Peyer's patch (tissue), 4 donors: ENCODE data around the gene SCN3A. TPM values are rescaled to one million over a fixed set of nuclear protein-coding genes. Genes with fewer than 3 reads are reported as not detected.

ENCODE experiments used
- DNase-seq, 3 donors: peaks; one replicate each; pipeline ENCODE4 v3.0.0-alpha.2; 2017 to 2019
- H3K27ac ChIP-seq, 4 donors: fragments of 200-600 bp; sonication (generic); one replicate each; pipeline ENCODE4 v1.5.1; 2016 to 2019
- H3K27me3 ChIP-seq, 2 donors: fragments of 200-600 bp; sonication (generic); one replicate each; pipeline ENCODE4 v1.5.1; 2019
- H3K36me3 ChIP-seq, 3 donors: fragments of 200-600 bp; sonication (generic); one replicate each; pipeline ENCODE4 v1.5.1; 2016 to 2019
- H3K4me1 ChIP-seq, 4 donors: fragments of 200-600 bp; sonication (generic); one replicate each; pipeline ENCODE4 v1.5.1; 2016 to 2019
- H3K4me3 ChIP-seq, 4 donors: fragments of 200-600 bp; sonication (generic); 1 replicate in 3 of 4; 2 replicates in 1 of 4; pipeline ENCODE4 v1.5.1; 2016 to 2019; ENCODE audit warnings: mild to moderate bottlenecking in 1 of 4
- H3K9me3 ChIP-seq, 4 donors: fragments of 200-600 bp; sonication (generic); one replicate each; pipeline ENCODE4 v1.5.1; 2016 to 2019; ENCODE audit warnings: mild to moderate bottlenecking in 1 of 4
- CTCF ChIP-seq, 6 experiments: fragments of 450-650 bp in 4 of 6; fragments of 200-600 bp in 2 of 6; sonication (generic) in 1 of 6; IDR thresholded peaks; one replicate each; pipeline ENCODE4 v1.5.1; 2017 to 2019; ENCODE audit warnings: antibody characterized with exemption in 6 of 6, mild to moderate bottlenecking in 3 of 6, moderate library complexity in 1 of 6
- POLR2A ChIP-seq, 2 donors: fragments of 450-650 bp; IDR thresholded peaks; one replicate each; pipeline ENCODE4 v1.5.1; 2017; ENCODE audit warnings: antibody characterized with exemption in 2 of 2, mild to moderate bottlenecking in 2 of 2, moderate library complexity in 2 of 2
- total RNA-seq, 4 donors: library from RNA; depleted of rRNA; stranded (reverse); fragments of >200 nt; gene quantifications; one replicate each; pipeline ENCODE4 v1.1.0, GENCODE V29; 2016

SCN3A gene
- total RNA-seq, 4 donors from 2014 or later, result 0.95 to 12.4 (median 1.2) TPM

DNA sequence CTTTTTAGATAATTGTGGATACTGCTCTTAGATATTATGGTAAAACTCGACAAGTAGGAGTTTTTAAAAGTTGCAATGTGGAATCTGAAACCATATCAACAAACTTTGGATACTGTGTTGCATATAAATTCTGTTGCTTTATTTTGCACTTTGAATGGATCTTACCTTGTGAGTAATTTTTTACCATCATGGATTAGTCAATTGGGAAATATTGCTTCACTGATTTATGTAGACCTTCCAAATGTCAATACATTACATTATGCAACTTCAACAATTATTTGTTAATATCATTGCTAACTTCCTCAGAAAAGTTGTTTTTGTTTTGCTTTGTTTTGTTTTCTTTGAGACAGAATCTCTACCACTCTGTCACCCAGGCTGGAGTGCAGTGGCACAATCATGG, 146.5 kb downstream of the SCN3A start:
- no peaks in the 10 kb centered on the region for H3K9me3 ChIP-seq
- no peaks in the 10 kb centered on the region for H3K36me3 ChIP-seq
- no peak for DNase-seq
- TF ChIP-seq POLR2A (IDR thresholded peaks at IDR 0.05) (no peak), CTCF (IDR thresholded peaks at IDR 0.05) (no peak)
- H3K4me1 ChIP-seq, result no peaks in the 10 kb centered on the region
- H3K4me3 ChIP-seq, result no peak overlapping the region
- H3K27ac ChIP-seq, result no peak overlapping the region
- no peaks in the 10 kb centered on the region for H3K27me3 ChIP-seq

GRCh38 chr2:165056564-165056963, 147.3 kb downstream of the SCN3A start:
- H3K4me1 ChIP-seq, result no peaks in the 10 kb centered on the region
- H3K27ac ChIP-seq, result no peak overlapping the region
- no peaks in the 10 kb centered on the region for H3K36me3 ChIP-seq
- TF ChIP-seq CTCF (IDR thresholded peaks at IDR 0.05) (no peak), POLR2A (IDR thresholded peaks at IDR 0.05) (no peak)
- no peak for DNase-seq
- no peaks in the 10 kb centered on the region for H3K27me3 ChIP-seq
- H3K9me3 ChIP-seq, result no peaks in the 10 kb centered on the region
- no peak overlapping the region for H3K4me3 ChIP-seq

GRCh38 chr2:165055082-165055851, 148.6 kb downstream of the SCN3A start:
- no peak for DNase-seq
- no peaks in the 10 kb centered on the region for H3K36me3 ChIP-seq
- H3K4me3 ChIP-seq, result no peak overlapping the region
- H3K4me1 ChIP-seq, result no peaks in the 10 kb centered on the region
- no peaks in the 10 kb centered on the region for H3K9me3 ChIP-seq
- no peak overlapping the region for H3K27ac ChIP-seq
- no peaks in the 10 kb centered on the region for H3K27me3 ChIP-seq
- TF ChIP-seq POLR2A (IDR thresholded peaks at IDR 0.05) (no peak), CTCF (IDR thresholded peaks at IDR 0.05) (no peak)

DNA sequence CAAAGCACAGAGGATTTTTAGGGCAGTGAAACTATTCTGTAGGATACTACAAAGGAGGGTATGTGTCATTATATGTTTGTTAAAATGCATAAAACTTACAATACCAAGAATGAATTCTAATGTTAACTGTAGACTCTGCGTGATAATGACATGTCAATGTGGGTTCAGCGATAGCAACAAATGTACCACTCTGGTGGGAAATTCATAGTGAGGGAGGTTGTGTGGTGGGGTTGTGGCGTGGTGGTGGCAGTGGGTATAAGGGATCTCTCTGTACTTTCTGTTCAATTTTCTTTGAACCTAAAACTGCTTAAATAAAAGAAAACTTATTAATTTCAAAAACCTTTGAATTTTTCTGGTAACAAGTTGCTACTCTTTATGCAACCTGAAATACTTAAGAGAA, 149.2 kb downstream of the SCN3A start:
- H3K36me3 ChIP-seq, result no peaks in the 10 kb centered on the region
- H3K27ac ChIP-seq, result no peak overlapping the region
- H3K9me3 ChIP-seq, result no peaks in the 10 kb centered on the region
- no peaks in the 10 kb centered on the region for H3K27me3 ChIP-seq
- no peaks in the 10 kb centered on the region for H3K4me1 ChIP-seq
- H3K4me3 ChIP-seq, result no peak overlapping the region
- DNase-seq, result no peak
- TF ChIP-seq POLR2A (IDR thresholded peaks at IDR 0.05) (no peak), CTCF (IDR thresholded peaks at IDR 0.05) (no peak)

DNA sequence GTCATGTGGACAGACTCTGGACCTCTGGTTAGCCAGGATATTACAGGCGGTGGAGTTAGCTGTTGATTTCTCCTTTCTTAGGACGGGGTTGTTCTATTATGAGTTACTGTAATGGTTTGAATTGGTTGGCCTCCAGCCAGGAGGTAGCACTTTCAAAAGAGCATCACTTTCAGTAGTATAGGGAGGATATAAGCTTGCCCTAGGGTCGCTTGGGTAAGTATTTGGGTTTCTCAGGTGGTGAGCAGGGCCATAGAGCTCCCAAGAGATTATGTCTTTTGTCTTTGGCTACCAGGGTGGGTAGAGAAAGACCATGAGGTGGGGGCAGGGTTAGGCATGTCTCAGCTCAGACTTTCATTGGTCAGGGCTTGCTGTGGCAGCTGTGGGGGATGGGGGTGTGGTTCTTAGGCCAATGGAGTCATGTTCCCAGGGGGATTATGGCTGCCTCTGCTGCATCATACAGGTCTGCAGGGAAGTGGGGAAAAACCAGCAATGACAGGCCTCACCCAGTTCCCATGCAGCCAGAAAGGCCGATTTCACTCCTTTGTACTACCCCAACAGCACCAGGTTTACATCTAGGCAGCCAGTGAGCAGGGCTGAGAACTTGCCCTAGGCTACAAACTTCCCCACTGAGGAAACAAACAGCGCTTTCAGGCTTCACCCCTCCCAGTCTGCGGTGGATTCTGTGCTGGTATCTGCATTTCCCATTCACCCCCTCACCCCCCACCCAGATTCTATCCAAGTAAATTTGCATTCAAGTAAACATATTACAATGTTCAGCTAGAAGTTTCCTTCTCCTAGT, 159.1 kb downstream of the SCN3A start:
- H3K27ac ChIP-seq, result no peak overlapping the region
- H3K36me3 ChIP-seq, result no peaks in the 10 kb centered on the region
- H3K27me3 ChIP-seq, result no peaks in the 10 kb centered on the region
- no peaks in the 10 kb centered on the region for H3K4me1 ChIP-seq
- H3K4me3 ChIP-seq, result no peak overlapping the region
- DNase-seq, result no peak
- TF ChIP-seq POLR2A (IDR thresholded peaks at IDR 0.05) (no peak), CTCF (IDR thresholded peaks at IDR 0.05) (no peak)
- no peaks in the 10 kb centered on the region for H3K9me3 ChIP-seq

Other genes with a start within 250 kb of the SCN3A start
- 10 to 100 TPM in 1 of 4 donors, 1 to 10 TPM in 2, not detected in 1; 3.2 to 13.1 (median 7.0) TPM for gene SLC38A11, start 248.5 kb downstream of the SCN3A start, total RNA-seq
- gene SCN2A, start 35.4 kb upstream of the SCN3A start, total RNA-seq, result 1 to 10 TPM in 1 of 4 donors, under 1 TPM in 1, not detected in 2; 0.54 to 4.1 TPM